Measurements from ENCODE around the gene FBXW10. TPM values are rescaled to one million over a fixed set of nuclear protein-coding genes. Genes with fewer than 3 reads are reported as not detected.
"Not testable (repeated sequence)": the region's sequence is repeated elsewhere in the genome, so short reads cannot be mapped to it uniquely, and the experiment has no call there.

Gene FBXW10
- total and polyA plus RNA-seq, 7 experiments from 2014 or later, result 0.07 TPM; not detected in 6

GRCh38 chr17:18827613-18828012 is 83.8 kb downstream of the FBXW10 start:
- POLR2A ChIA-PET; H3K4me3 Mint-ChIP-seq; H3K27ac Mint-ChIP-seq; H3K27ac ChIP-seq (ENCODE audit: low read depth, low read length); H3K9me3 Mint-ChIP-seq; H3K36me3 Mint-ChIP-seq; H3K4me1 Mint-ChIP-seq; CTCF ChIA-PET; H3K4me1 ChIP-seq (ENCODE audit: control insufficient read depth in 2 of 2, insufficient read depth in 2 of 2, low read length in 2 of 2); H3K9me3 ChIP-seq (ENCODE audit: control insufficient read depth in 2 of 3, low read length in 3 of 3); DNase-seq; H3K36me3 ChIP-seq (ENCODE audit: control insufficient read depth in 2 of 3, insufficient read depth in 3 of 3, low read length in 3 of 3); H3K27me3 ChIP-seq (ENCODE audit: control insufficient read depth in 2 of 2, insufficient read depth in 2 of 2, low read length in 2 of 2); ATAC-seq; H3K4me3 ChIP-seq (ENCODE audit: low read length); intact Hi-C loops (cut with micrococcal nuclease): not testable (repeated sequence)
- peaks cover 0 to 12% (median 0%) of the 10 kb centered on the region in 5 donors for H3K27me3 Mint-ChIP-seq

Other genes with a start within 250 kb of the FBXW10 start
- not detected for gene TBC1D28, start 99.7 kb upstream of the FBXW10 start, total RNA-seq
- gene TBC1D28, start 99.7 kb upstream of the FBXW10 start, polyA plus RNA-seq, result not detected
- gene FOXO3B, start 61.7 kb upstream of the FBXW10 start, total RNA-seq, result 1 to 10 TPM; 3.8 to 9.6 (median 5.3) TPM
- 1 to 10 TPM; 2.4 to 3.8 TPM for gene FOXO3B, start 61.7 kb upstream of the FBXW10 start, polyA plus RNA-seq
- gene TVP23B, start 37.1 kb downstream of the FBXW10 start, total RNA-seq, result 10 to 100 TPM; 13.2 to 31.6 (median 30.8) TPM
- 10 to 100 TPM; 42.7 to 50.4 TPM for gene TVP23B, start 37.1 kb downstream of the FBXW10 start, polyA plus RNA-seq
- gene PRPSAP2, start 114.1 kb downstream of the FBXW10 start, total RNA-seq, result 10 to 100 TPM; 31.4 to 64.4 (median 59.4) TPM
- 10 to 100 TPM; 48.1 to 63.0 TPM for gene PRPSAP2, start 114.1 kb downstream of the FBXW10 start, polyA plus RNA-seq
- gene SLC5A10, start 208.1 kb downstream of the FBXW10 start, total RNA-seq, result under 1 TPM in 1 of 5 experiments, not detected in 4; 0.17 TPM
- gene SLC5A10, start 208.1 kb downstream of the FBXW10 start, polyA plus RNA-seq, result under 1 TPM; 0.15 to 0.37 TPM

Data from naive thymus-derived CD4-positive, alpha-beta T cell (primary cell).